HG02884 (cell line): ENCODE measurements around the gene ABCF1.

ENCODE experiments used
- ATAC-seq: cut with Tn5 transposase; IDR thresholded peaks from one replicate; pipeline ENCODE4 v1.9.1; 2021; ENCODE audit warnings: mild to moderate bottlenecking, moderate library complexity; ENCODE audit not compliant: unreplicated experiment

ABCF1 gene

DNA sequence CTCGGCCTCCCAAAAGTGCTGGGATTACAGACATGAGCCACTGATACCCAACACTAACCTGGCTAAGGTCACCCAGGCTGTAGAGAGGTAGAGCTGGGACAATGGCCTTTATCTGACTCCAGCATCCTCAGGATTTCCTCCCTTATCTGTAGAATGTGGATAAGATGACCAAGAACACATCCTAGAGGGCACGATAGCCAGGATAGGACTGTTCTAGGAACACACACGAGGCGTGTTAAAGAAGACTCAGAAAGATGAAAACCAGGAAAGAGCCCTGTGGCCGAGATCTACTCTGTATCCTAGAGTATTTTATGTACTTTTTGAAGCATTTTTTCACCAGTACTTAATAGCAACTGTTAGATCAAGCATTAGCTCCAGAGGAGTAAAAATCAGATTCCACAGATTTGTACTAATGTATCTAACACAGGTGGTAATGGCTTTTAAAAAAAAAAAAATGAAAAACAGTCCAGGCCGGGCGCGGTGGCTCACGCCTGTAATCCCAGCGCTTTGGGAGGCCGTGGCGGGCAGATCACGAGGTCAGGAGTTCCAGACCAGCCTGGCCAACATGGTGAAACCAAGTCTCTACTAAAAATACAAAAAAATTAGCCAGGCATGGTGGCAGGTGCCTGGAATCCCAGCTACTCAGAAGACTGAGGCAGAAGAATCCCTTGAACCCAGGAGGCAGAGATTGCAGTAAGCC is 28.5 kb downstream of the ABCF1 start:
- no peak for ATAC-seq

DNA sequence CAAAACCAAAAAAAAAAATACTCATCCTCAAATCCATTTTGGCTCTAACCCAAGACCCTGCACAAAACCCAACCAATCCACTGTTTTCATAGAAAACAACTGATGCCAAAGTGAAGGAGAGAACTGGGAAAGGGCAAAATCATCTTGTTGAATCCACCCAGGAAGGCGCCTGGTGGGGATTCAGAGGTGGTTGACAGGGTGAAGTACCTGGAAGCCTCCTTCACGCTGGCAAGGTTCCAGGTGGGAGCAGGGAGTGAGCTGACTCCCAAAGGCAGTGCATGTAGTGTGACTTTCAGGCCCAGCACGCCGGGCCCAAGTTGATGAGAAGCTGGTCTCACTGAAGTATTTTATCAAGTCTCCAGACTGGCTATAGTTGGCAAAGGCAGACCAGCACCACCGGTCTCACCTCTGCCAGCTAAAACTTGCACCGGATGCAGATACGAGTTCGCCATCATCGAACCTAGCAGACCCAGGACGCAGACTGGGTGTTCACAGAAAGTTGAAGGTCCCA is 29.3 kb downstream of the ABCF1 start:
- no peak for ATAC-seq

DNA sequence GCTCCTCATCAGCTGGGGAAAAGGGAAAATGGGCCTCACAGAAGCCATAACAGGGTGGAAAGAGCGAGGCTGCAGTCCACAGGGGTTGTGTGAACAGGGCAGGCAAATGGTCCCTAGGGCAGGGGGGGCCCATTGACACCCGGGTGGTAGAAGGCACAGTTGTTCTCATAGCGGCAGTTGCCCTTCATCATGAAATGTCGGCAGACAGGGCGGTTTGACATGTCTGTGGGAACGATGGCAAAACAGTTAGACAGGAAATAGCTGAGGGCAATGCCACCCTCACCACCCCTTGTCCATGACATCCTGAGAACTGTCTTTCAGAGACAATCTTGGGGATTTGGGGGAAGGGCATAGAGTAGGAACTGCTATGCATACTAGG is 30.2 kb downstream of the ABCF1 start:
- ATAC-seq: no peak

DNA sequence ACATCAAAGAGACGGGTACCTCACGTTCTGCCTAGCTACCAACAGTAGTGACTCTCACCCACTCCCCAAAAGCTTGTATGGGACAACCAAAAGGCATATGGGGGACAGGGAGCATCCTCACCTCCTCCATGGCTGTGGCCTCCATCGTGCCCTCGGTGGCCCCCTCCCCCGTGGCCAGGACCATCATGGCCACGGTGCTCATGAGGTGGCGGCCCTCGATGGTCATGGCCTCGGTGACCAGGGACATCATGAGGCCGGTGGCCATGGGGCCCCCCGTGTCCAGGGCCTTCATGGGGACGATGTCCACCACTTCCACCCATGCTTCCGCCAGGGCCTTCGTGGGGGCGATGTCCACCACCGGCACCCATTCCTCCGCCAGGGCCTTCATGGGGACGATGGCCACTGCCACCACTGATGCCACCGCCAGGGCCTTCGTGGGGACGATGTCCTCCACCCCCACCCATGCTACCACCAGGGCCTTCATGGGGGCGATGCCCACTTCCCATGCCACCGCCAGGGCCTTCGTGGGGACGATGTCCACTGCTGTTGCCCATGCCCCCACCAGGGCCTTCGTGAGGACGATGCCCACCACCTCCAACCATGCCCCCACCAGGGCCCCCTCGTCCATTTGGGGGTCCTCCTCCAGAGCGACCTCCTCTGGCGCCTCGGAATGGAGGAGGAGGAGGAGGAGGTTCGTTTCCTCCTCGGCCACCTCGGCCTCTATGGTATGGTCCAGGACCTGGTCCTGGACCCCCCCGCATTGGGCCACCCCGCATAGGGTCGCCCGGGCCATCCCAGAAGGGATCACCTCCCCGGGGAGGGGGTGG is 30.8 kb downstream of the ABCF1 start:
- no peak for ATAC-seq

DNA sequence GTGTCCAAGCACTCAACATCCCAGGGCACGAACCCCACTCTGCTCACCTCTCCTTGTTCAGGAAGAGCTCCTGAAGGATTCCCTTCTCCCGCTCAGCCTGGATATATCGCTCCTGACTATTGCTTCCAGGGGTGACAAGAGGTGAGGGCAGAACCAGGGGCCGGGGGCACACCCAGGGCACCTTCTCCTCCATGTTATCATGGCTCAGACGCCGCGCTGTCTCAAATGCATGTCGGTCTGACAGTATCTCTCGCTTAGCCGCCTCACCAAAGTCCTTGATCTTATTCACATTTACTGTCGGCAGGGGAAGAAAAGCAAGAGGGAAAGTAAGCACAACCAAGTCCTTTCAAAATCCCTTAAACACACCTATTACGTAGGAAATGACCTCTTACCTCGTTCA is 32.7 kb downstream of the ABCF1 start:
- no peak for ATAC-seq

DNA sequence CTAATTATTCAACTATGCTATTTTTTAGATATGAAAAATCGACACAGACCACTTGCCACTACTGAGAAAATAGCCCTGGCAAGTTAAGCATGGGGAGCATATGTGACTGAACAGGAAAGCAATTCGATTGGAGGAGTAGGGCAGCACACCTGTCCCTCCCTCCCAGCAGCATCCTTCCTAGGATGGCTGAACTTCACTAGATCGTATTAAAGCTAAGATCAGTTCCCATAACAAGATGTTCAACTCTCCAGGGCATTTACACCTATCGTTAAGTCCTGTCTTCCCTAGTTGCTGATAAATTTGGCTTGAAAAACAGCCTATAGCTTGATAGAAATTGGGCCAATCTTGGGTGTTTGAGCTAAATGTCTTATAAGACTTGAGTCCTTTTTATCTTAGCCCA is 38.8 kb downstream of the ABCF1 start:
- no peak for ATAC-seq

DNA sequence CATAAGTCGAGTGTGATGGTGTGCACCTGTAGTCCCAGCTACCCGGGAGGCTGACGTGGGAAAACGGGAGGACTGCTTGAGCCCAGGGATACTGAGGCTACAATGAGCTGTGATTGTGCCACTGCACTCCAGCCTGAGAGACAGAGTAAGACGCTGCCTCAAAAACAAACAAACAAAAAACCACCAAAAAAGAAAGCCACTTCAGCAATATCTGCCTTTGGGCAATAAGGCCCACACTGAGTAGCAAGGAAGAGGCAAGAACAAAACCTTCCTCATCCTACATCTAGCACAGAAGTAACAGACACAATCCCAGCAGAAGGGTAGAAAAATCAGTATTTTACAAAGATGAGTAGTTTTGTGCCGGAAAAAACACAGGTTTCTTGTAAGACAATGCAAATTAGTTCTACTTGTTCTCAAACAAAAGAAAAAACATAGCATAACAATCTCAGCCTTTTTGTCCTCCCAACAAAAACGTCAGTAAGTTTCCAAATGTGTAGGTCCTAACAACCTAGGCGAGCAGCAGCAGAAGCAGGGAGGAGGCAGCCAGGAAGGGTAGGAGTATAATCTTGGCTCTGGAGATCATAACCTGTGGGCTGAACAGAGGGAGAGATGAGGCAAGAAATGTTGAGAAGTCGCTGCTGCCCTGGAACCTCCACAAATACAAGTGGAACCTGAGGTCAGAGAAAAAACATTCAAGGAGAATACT is 40.1 kb downstream of the ABCF1 start:
- no peak for ATAC-seq

DNA sequence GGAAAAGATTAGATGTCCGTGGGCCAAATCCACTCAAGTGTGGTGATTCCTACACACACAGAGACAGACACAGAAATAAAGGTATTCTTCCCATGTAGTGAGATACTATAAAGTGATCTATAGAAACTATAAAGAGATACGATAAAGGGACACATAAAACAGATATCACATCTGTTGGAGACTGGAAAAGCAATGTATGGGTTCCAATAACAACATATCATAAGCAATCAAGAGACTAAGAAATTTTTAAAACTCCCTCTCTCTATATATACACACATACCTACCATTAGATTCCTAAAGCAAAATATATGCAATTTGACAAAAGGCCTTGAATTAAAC is 40.6 kb downstream of the ABCF1 start:
- no peak for ATAC-seq

DNA sequence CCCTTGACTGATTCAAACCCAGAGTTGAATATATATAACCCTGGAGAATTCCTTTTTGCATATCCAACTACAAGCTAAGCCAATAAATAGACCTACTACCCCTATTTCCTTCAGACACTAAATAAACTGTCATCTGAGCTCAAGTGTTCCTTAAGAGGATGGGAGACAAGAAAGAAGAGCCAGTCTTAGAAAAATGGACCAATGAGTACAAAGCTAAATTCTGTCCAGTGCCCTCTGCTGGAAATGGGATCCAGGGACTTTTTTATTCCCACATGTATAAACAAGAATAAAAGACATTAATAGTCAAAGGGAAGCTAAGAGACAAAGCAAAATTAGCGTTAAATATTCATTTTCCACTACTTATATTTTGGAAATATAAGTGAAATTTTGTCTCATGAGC is 41.0 kb downstream of the ABCF1 start:
- ATAC-seq: no peak

DNA sequence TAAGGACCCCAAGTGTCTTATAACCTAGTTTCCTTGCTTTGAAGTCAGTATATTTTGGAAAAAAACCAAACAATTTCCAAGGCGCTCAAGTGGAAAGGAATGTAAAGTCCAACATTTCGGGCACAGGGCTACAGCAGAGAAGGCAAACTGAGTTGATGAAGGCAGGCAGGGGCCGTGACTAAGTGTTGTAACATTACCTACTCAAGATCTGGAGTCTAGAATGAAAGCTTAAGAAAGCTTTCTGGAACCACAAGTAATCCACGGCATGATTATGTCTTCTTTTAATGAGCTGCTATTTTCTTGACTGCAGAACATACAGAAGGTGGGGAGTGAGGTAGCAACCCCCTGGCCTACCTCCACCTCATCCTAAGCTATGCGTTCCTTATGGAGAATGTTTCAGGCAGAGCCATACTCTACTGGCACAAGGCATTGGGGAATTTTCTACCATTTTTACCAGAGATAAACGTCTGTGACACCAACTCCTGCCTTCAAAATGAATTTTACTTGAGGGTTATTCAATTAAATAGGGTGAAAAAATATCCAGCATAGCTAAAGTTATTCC is 41.5 kb downstream of the ABCF1 start:
- ATAC-seq: no peak

DNA sequence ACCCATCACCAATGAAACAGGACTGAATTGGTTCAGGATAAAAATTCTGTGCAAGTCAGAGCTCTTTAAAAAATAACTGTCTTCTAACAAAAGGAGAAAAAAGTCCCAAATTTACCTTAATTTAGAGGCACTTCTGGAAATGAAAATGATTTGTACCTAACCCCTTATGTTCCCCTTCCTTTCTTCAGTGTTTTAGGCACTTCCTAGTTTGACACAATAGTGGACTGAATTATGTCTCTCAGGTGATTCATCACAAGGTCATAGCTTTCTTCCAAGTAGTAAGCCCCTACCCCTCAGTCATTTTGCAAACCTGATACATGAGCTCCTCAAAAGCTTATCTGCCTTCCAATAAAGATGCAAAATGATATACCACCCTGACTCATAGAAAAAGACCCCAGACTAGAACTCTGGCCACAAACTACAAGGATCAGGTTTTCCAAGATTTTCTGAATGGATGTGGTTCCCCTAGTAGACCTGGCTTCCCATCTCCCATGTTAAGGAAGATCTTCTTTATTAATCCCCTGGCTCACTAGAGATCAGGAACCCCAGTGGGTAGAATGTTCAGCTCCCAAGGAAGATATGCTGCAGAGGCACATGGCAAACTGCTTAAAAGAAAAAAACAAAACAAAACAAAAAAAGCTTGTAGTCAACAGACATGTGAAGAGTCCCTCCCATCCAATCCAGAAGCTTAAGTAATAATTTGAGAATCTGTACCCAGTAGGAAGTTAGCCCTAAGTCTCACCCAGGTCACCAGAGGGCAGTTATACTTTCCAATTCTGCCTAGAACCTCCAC is 42.2 kb downstream of the ABCF1 start:
- ATAC-seq: no peak

DNA sequence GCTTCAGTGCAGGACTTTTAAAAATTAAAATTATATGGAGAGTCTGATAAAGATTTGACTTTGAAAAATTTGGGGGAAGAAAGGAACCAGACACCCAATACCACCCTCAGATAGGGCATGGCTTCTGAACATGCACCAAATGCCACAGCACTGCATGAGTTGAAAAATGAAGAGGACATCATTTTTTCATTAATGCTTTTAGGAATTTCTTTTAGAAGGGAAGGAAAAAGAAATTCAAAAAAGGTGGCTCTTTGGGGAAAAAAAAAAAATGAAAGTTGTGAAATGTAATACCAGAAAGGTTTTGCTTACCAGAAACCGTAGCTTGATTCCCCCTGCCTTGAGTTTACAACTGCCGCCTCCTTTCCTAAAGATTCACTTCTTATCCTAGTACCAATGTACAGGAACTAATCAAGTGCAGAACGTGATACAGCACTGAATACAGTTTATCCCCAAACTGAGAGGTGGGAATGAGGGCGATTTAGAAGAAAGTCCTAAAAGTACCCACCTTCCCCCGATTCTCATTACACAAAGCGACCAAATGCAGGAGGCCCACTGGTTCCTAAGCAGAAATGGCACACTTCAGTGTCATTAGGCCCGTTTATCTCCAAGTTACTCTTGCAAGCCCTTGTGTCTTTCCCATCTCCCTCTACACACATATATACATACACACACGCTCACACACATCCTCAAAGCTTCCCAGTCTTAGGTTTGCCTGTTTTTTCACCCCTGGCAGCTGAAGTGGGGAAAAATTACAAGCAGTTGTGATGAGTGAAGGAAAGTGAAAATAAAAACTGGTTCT is 43.0 kb downstream of the ABCF1 start:
- no peak for ATAC-seq

DNA sequence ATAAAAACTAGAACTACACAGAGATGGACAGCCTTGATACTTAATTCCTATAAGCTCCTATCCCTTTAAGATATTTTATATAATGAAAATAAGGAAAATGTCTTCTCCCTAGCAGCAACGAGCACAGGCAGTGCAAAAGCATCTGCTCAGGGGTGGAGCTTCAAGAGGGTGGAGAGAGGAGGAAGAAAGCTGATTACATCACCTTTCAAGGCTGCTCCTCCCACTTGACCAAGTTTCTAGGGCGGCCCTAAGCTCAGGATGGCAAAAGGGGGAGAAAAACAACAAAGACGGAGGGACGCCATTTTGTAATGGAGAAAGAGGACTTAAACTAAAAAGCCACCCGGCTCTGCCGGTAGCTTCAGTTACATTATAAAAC is 43.6 kb downstream of the ABCF1 start:
- peak; percentile 37 for ATAC-seq

DNA sequence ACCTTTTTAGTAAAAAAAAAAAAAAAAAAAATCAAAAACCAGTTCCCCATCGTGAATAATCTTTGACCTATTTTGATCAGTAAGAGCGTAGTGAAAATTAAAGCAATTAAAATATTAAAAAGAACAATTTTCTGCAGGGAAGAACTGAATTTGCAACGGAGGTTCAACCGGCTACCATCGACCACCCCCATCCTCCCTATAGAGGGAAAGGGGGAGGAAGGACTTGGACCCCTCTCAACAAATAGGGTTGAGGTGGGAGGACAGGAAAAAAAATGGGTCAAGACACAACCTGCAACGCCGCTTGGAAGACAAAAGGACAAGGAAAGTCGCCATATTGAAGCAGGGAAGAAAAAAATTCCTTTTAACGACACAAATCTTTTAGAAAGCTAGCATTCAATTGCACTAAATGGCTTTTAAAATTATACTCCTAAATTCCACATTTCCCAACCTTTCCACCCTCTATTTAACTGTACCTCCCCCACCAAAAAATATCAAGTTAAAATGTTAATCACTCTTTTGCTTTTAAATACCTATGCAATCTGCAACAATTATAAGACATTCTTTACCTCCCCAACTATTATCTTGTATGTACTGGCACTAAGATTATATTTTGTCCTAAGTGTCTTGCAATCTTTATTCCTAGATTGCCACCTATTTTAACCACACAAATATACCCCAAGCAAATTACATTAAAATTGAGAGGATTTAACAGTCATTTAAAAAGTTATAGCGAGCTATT is 44.1 kb downstream of the ABCF1 start:
- ATAC-seq: no peak

DNA sequence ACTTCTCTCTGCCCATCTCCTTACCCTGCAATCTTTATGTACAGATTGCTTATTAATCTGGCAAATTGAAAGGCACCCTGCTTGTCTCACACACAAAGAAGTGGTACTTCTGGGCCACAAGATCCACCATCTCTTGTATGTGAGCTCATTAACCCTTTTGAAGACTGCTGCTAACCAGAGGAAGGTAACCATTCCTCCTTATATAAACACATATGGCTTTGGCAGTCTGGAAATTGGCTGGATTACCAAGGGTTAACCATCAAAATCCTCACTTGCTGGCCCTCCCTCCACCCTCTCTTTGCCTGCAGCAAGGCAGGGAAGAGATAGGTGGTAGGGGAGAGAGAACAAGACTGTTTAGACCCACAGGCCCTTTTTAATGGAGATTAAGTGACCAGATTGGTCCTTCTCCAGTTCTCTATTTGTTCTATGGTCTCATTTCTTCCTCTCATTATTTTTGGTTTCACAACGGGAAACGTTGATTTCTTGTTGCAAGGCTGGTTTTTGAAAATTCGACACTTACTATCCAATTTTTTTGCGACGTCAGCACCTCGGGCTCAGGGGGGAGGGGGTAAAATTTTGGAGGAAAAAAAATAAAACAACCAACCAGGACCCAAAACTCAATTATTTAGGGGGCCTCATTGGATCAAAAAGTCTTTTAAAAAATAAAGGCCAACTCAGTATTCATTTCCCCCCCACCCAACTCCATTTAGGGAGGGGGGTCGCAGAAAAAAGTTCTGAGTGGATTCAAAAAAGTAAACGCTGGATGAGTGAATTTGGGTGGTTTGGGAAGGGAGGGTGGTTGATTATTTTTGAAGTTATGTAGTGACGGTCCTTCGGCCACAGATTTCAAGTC is 44.9 kb downstream of the ABCF1 start:
- ATAC-seq: no peak

DNA sequence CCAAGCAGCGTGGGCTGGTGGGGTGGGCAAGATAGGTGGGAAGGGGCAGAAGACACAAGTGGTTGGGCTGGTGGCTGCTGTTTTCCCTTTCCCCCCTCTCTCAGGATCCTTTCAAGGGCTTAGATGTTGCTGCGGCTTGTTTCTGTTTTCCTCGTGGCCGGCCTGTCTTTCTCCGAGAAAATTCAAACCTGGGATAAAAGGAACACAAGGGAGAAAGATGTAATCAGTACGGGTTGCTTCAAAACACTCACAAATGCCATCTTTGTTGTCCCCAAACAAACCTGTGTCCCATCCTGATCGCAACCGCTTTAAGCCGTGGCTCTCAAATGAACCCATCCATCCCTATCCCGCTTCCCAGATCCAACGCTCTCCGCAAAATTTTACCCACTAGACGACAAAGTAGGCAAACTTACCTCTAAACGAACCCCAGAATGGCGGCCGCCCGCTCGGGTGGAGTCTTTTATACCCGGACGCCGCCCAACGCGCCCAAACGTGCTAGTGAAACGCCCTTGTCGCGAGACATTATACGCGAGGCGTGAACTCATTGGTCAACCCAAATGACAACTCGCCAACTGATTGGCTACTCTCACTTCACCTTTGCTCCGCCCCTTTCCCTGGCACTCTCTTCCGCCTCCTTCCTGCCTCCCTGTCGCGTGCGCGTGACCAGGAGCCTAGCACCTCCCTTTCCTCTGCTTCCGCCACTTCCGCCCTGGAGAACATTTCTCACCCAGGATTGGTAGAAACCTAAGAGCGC is 45.7 kb downstream of the ABCF1 start, which contains the start of gene PPP1R10:
Gene PPP1R10 (minus strand): TSS at position 433 of the 754 bp plus-strand sequence. CDS start 7,299 bp downstream, outside the sequence.
- peak; percentile 75 for ATAC-seq

DNA sequence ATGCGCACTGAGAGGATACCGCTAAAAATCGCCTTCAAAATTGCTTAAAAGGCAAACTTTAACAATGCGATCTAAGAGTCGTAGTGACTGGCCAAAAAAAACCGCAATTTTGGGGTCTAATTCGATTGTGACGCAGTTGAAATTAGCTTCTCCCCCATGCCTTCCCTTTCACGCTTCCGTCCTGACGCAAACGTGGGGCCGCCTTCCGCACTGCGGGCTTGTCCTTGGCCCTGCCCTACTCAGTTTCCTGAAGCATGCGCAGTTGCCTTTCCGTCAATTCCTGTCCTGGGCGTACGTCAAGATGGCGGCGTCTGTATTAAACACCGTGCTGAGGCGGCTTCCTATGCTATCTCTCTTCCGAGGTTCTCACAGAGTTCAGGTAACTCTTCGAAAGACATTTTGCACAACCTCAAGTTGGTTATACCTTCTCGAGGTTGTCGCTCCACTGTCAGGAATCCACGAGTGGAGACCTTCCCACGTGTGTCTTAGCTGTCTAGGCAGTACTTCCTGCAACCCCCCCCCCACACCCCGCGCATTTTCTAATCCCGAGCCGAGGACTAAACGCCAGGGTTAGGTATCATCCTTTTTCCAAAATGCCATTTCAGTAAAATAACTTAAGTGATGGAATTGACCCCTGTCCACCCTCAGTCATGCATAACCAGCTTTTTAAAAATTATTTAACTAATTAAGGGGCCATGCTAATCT is 46.5 kb downstream of the ABCF1 start, which contains the start of gene MRPS18B:
Gene MRPS18B (plus strand): TSS at position 276 of the 705 bp plus-strand sequence. CDS start 26 bp downstream, at position 302.
- ATAC-seq: peak; percentile 61
